Measurements from ENCODE around the gene CRELD2. TPM values are rescaled to one million over a fixed set of nuclear protein-coding genes. Genes with fewer than 3 reads are reported as not detected.

The CRELD2 gene
- total and polyA plus RNA-seq, 2 of the 8 experiments (the other 6 are each of a cell fraction or from before 2014, with no cell fraction given) = 24.5 to 36.6 TPM

GRCh38 chr22:49965091-49966040 is 46.9 kb downstream of the CRELD2 start:
- Histone ChIP-seq H3K4ac (replicated peaks; ENCODE audit: insufficient read length, low read depth, low read length) (no peak overlapping the region), H2AFZ (ENCODE audit: low read length) (no peak overlapping the region), H3K79me2 (ENCODE audit: control insufficient read depth in 1 of 2, insufficient read depth in 2 of 2, low read length in 2 of 2) (peaks cover 0 to 19% of the 10 kb centered on the region in 2 experiments; a peak in 1 of 4 replicates), H2BK20ac (ENCODE audit: low read length) (no peak overlapping the region), H3K14ac (ENCODE audit: insufficient read length) (no peak overlapping the region), H3K4me1 (replicated peaks in 1 of 4; ENCODE audit: control insufficient read depth in 3 of 4, insufficient read depth in 4 of 4, low read length in 3 of 4) (peaks cover 0 to 27% (median 10%) of the 10 kb centered on the region in 4 experiments; a peak in 5 of 7 replicates), H4K91ac (replicated peaks; ENCODE audit: insufficient read length, low read length) (no peak overlapping the region), H3K56ac (replicated peaks; ENCODE audit: insufficient read length, low read depth, low read length) (no peak overlapping the region), H3K4me3 (ENCODE audit: extremely low read depth in 1 of 4, insufficient read depth in 2 of 4, low read depth in 3 of 4, low read length in 4 of 4) (no peak overlapping the region), H3K23ac (ENCODE audit: insufficient read length) (no peak overlapping the region), H4K5ac (ENCODE audit: insufficient read length, low read depth, low read length) (no peak overlapping the region), H3K79me1 (ENCODE audit: low read depth, low read length) (0 out of 2 replicates have a peak, but pooled peaks cover 2% of the 10 kb centered on the region), H4K20me1 (replicated peaks in 1 of 2; ENCODE audit: control insufficient read depth in 1 of 2, insufficient read depth in 2 of 2, low read length in 2 of 2) (peaks cover 16 to 17% of the 10 kb centered on the region in 2 experiments), H2BK12ac (ENCODE audit: low read depth, low read length) (no peak overlapping the region), H3K9ac (replicated peaks in 1 of 4; ENCODE audit: extremely low read depth in 1 of 4, low read depth in 3 of 4, low read length in 3 of 4) (no peak overlapping the region), H3K4me2 (ENCODE audit: insufficient read depth in 1 of 2, low read depth in 2 of 2, low read length in 2 of 2) (no peak overlapping the region), H2BK5ac (ENCODE audit: low read depth, low read length) (no peak overlapping the region), H3K36me3 (ENCODE audit: control insufficient read depth in 2 of 4, insufficient read depth in 4 of 4, low read length in 3 of 4) (peaks cover 8 to 18% (median 12%) of the 10 kb centered on the region in 4 experiments; a peak in 6 of 8 replicates), H2BK15ac (ENCODE audit: low read length) (no peak overlapping the region), H3K27ac (ENCODE audit: low read depth, low read length) (no peak overlapping the region), H3K27me3 (replicated peaks in 1 of 4; ENCODE audit: control insufficient read depth in 3 of 4, extremely low read depth in 1 of 4, insufficient read depth in 3 of 4, low read length in 3 of 4) (peaks cover 0 to 4% (median 2%) of the 10 kb centered on the region in 4 experiments; a peak in 5 of 7 replicates), H3K18ac (ENCODE audit: extremely low read depth, low read length) (no peak overlapping the region; the same call in 1 of the 2 replicates), H2BK120ac (replicated peaks; ENCODE audit: low read depth, low read length) (no peak overlapping the region), H2AK5ac (ENCODE audit: low read depth, low read length) (no peak overlapping the region), H3K23me2 (ENCODE audit: low read depth, low read length) (peaks cover 13% of the 10 kb centered on the region; the same call in 1 of the 2 replicates), H4K8ac (ENCODE audit: extremely low read depth, insufficient read depth, low read length) (no peak overlapping the region; the same call in 1 of the 2 replicates), H3K9me3 (ENCODE audit: insufficient read depth in 2 of 2, low read depth in 1 of 2, low read length in 1 of 2) (no peaks in the 10 kb centered on the region)
- no peak for FAIRE-seq
- peak in 1 of 2 experiments; percentile 51 for DNase-seq (ENCODE audit: low read depth in 1 of 2, low spot score in 2 of 2)
- ChIA-PET CTCF (ENCODE audit: partially characterized antibody) (interaction anchor here (1.2 to 2.2 kb wide), 5 partner anchors 14 to 65 kb away, joined by 3 to 12 read pairs (median 3); no protein-coding TSS in a partner anchor), POLR2A (ENCODE audit: partially characterized antibody) (interaction anchor here (1.0 kb wide), 1 partner anchor 13 kb away, joined by 5 read pairs; no protein-coding TSS in a partner anchor)
- 95% methylated on average over 18 of the region's 22 CpGs; no CpG with 5 or more reads in 1 of the 2 experiments for WGBS, 2 experiments (ENCODE audit: extremely low coverage in 1 of 2, insufficient coverage in 1 of 2, insufficient read length in 1 of 2, insufficient replicate concordance in 2 of 2, low coverage in 1 of 2, low lambda C conversion rate in 2 of 2, missing lambda C conversion rate in 1 of 2)
- no peak for TF ChIP-seq CTCF (IDR thresholded peaks at IDR 0.05; ENCODE audit: control extremely low read depth in 1 of 3, insufficient read depth in 1 of 3, low read depth in 1 of 3, low read length in 3 of 3)
- TF ChIP-seq BCL11A (IDR thresholded peaks at IDR 0.05; ENCODE audit: low read depth in 2 of 2, low read length in 2 of 2) = no peak
- TF ChIP-seq POLR2A (IDR thresholded peaks at IDR 0.05; ENCODE audit: control extremely low read depth in 1 of 2, low read depth in 2 of 2, low read length in 2 of 2) = peak in 1 of 2 experiments; percentile 34; a peak in 1 of 3 replicates
- TF ChIP-seq POLR2AphosphoS5 (IDR thresholded peaks at IDR 0.05; ENCODE audit: low read depth, low read length) = peak; percentile 19
